B cell (primary cell): ENCODE data around the gene BRSK1. TPM values are rescaled to one million over a fixed set of nuclear protein-coding genes. Genes with fewer than 3 reads are reported as not detected.

Experiments
- ATAC-seq: fragments of 200-7000 bp; cut with Tn5 transposase; one replicate; pipeline ENCODE4 v1.10.0; 2021; ENCODE audit warnings: low read depth, mild to moderate bottlenecking, moderate number of reproducible peaks, moderate library complexity
- CTCF ChIA-PET: fragments of 350-600 bp; sonication (Branson Sonifier 250); formaldehyde crosslinking; loops from one replicate; lab custom pipeline; 2021; ENCODE audit warnings: antibody characterized with exemption, inconsistent platforms; lab: Charles Lee
- POLR2A ChIA-PET: fragments of 350-600 bp; sonication (Branson Sonifier 250); formaldehyde crosslinking; loops from one replicate; lab custom pipeline; 2021; ENCODE audit warnings: antibody characterized with exemption; lab: Charles Lee
- DNase-seq: peaks from one replicate; pipeline ENCODE4 v3.0.0; 2013
- H2AFZ ChIP-seq: 2 replicates; pipeline ENCODE4 v1.6.1; 2012; ENCODE audit warnings: mild to moderate bottlenecking, low read depth, low read length; ENCODE audit not compliant: insufficient read depth, poor library complexity, severe bottlenecking
- H3K27ac ChIP-seq, 2 donors: 1 replicate in 1 of 2; 2 replicates in 1 of 2; pipeline ENCODE4 v1.5.1; 2012 to 2013; ENCODE audit warnings: low read length in 2 of 2, mild to moderate bottlenecking in 2 of 2, moderate library complexity in 1 of 2
- H3K27me3 ChIP-seq, 4 experiments: fragments of 200-600 bp in 1 of 4; sonication (generic) in 1 of 4; replicated peaks in 1 of 4; 1 replicate in 2 of 4; 2 replicates in 2 of 4; pipeline versions ENCODE4 v1.6.1 to v1.7.0; 2013 to 2016; ENCODE audit warnings: low read length in 3 of 4, mild to moderate bottlenecking in 2 of 4, mixed read lengths in 1 of 4, moderate library complexity in 1 of 4; ENCODE audit not compliant: insufficient read depth in 4 of 4, control insufficient read depth in 3 of 4; ENCODE audit errors: control extremely low read depth in 1 of 4
- H3K36me3 ChIP-seq, 2 experiments: replicated peaks in 1 of 2; 1 replicate in 1 of 2; 2 replicates in 1 of 2; pipeline versions ENCODE4 v1.6.1 to v1.7.1; 2013; ENCODE audit warnings: low read length in 1 of 2; ENCODE audit not compliant: insufficient read depth in 2 of 2, control insufficient read depth in 1 of 2; ENCODE audit errors: control extremely low read depth in 1 of 2, extremely low read depth in 1 of 2
- H3K4me1 ChIP-seq, 2 donors: fragments of 200-600 bp in 1 of 2; sonication (generic) in 1 of 2; 1 replicate in 1 of 2; 2 replicates in 1 of 2; pipeline versions ENCODE4 v1.5.1 to v1.6.1; 2013 to 2017; ENCODE audit warnings: low read length in 2 of 2; ENCODE audit not compliant: control insufficient read depth in 2 of 2, insufficient read depth in 2 of 2
- H3K4me2 ChIP-seq: replicated peaks from 2 replicates; pipeline ENCODE3; 2012; ENCODE audit warnings: mild to moderate bottlenecking, low read depth, low read length; ENCODE audit not compliant: poor library complexity, severe bottlenecking
- H3K4me3 ChIP-seq, 5 experiments: fragments of 200-600 bp in 1 of 5; sonication (generic) in 1 of 5; 1 replicate in 3 of 5; 2 replicates in 2 of 5; pipeline versions ENCODE4 v1.5.1 to v1.7.0; 2011 to 2016; ENCODE audit warnings: low read length in 4 of 5, mild to moderate bottlenecking in 4 of 5, low read depth in 2 of 5, control low read depth in 1 of 5, moderate library complexity in 1 of 5; ENCODE audit not compliant: insufficient read depth in 1 of 5; ENCODE audit errors: control extremely low read depth in 1 of 5, extremely low read depth in 1 of 5
- H3K79me2 ChIP-seq: fragments of 200-600 bp; sonication (generic); one replicate; pipeline ENCODE4 v1.6.0; 2016; ENCODE audit warnings: low read length; ENCODE audit not compliant: control insufficient read depth, insufficient read depth
- H3K9ac ChIP-seq: fragments of 200-600 bp; sonication (generic); 2 replicates; pipeline ENCODE4 v1.6.1; 2017; ENCODE audit warnings: mild to moderate bottlenecking, low read length, moderate library complexity
- H3K9me3 ChIP-seq, 3 donors: one replicate each; pipeline versions ENCODE4 v1.6.1 to v1.7.1; 2013; ENCODE audit warnings: low read length in 2 of 3; ENCODE audit not compliant: control insufficient read depth in 2 of 3, insufficient read depth in 1 of 3; ENCODE audit errors: control extremely low read depth in 1 of 3
- H4K20me1 ChIP-seq: 2 replicates; pipeline ENCODE4 v1.6.0; 2012; ENCODE audit warnings: mild to moderate bottlenecking, low read length; ENCODE audit not compliant: insufficient read depth, control insufficient read depth, poor library complexity, severe bottlenecking
- H3K27ac Mint-ChIP-seq: one replicate; pipeline ENCODE4 v1.8.0; 2021; ENCODE audit warnings: mixed read lengths
- H3K27me3 Mint-ChIP-seq: one replicate; pipeline ENCODE4 v1.8.0; 2021; ENCODE audit warnings: mixed read lengths
- H3K4me1 Mint-ChIP-seq: one replicate; pipeline ENCODE4 v1.8.0; 2021; ENCODE audit warnings: mixed read lengths
- H3K4me3 Mint-ChIP-seq: one replicate; pipeline ENCODE4 v1.8.0; 2021; ENCODE audit warnings: mixed read lengths
- H3K9me3 Mint-ChIP-seq: one replicate; pipeline ENCODE4 v1.8.0; 2022; ENCODE audit warnings: mixed read lengths; ENCODE audit not compliant: insufficient read depth
- EZH2 ChIP-seq: IDR thresholded peaks from 2 replicates; pipeline ENCODE4 v1.6.1; 2012; ENCODE audit warnings: borderline replicate concordance, low read depth, mild to moderate bottlenecking, moderate library complexity, low read length; ENCODE audit not compliant: insufficient read depth, poor library complexity, severe bottlenecking
- WGBS: methylation state at CpG from one replicate; pipeline ENCODE4 v1.1.5; 2013; ENCODE audit warnings: missing lambda C conversion rate; ENCODE audit not compliant: insufficient coverage; 5-methylcytosine and 5-hydroxymethylcytosine counted together
- intact Hi-C: fragments of 100-400 bp; cut with micrococcal nuclease; formaldehyde crosslinking; loops from one replicate; pipeline ENCODE4 v1.10.0; 2022
- polyA plus RNA-seq: library from polyadenylated mRNA; depleted of rRNA; stranded (reverse); fragments of >200 nt; gene quantifications from 2 replicates; pipeline ENCODE4 v1.2.3, GENCODE V29; 2012
- total RNA-seq, 2 donors: library from RNA; stranded (reverse); fragments of 120-200 nt in 1 of 2; gene quantifications; 1 replicate in 1 of 2; 2 replicates in 1 of 2; pipeline versions ENCODE4 v1.2.3 to v1.2.4, GENCODE V29; 2013 to 2022
- TF ChIP-seq, protein P1 (sequence below): fragments of 200-600 bp; IDR thresholded peaks from one replicate; pipeline ENCODE4 v1.8.0; 2022; ENCODE audit warnings: antibody characterized with exemption, mild to moderate bottlenecking

The BRSK1 gene
- total and polyA plus RNA-seq, 2 donors (not counting 1 experiment from before 2014, with no cell fraction given), result 0.94 to 1.4 TPM

DNA sequence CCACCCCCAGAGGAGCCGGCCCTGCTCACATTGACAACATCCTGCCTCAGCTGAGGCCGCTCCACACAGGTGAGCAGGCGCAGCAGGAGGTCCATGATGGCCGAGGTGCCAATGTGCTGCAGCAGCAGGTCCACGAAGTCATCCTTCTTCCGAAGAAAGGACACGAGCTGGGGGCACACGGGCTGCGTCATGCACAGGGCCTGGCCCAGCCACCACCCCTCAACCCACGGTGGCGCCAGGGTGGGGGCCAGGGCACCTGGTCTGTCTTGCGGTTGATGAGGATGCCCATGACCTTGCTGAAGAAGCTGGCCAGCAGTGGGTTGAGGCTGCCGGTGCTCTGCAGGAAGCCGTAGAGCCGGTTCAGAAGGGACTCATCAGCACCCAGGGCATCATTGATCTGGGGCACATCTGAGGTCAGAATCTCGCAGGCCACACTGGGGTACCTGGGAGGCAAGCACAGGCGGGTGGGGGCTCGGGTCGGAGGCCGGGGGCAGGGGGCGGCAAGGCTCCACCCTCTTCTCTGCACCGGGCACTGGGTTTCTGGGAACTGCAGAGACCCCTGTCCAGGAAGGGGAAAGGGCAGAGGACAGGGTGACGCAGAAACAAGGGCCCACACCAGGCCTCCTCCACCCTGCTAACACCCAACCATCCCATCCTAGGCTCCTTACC, 38.4 kb upstream of the BRSK1 start:
- POLR2A ChIA-PET, result no interaction called here

More for the DNA sequence above, 38.4 kb upstream of the BRSK1 start:
- intact Hi-C loops, result no loop called here
- H3K4me1 ChIP-seq, result peaks cover 32 to 37% of the 10 kb centered on the region in 2 donors
- H3K36me3 ChIP-seq, result peaks cover 0 to 83% of the 10 kb centered on the region in 2 experiments
- DNase-seq (no peak), ATAC-seq (no peak)
- Mint-ChIP-seq H3K4me1 (peaks cover 28% of the 10 kb centered on the region), H3K27me3 (no peaks in the 10 kb centered on the region), H3K4me3 (no peak overlapping the region), H3K27ac (no peak overlapping the region), H3K9me3 (no peaks in the 10 kb centered on the region)
- no peak overlapping the region for H3K4me2 ChIP-seq
- no peak overlapping the region for H2AFZ ChIP-seq
- 94% methylated on average over 22 of the region's 23 CpGs for WGBS
- no peaks in the 10 kb centered on the region for H3K9me3 ChIP-seq
- CTCF ChIA-PET, result interaction anchor here (0.6 to 1.3 kb wide), 5 partner anchors 9 to 562 kb away, joined by 3 to 4 read pairs (median 3); no protein-coding TSS in a partner anchor
- peaks cover 100% of the 10 kb centered on the region for H4K20me1 ChIP-seq
- no peak overlapping the region for H3K27ac ChIP-seq
- H3K79me2 ChIP-seq, result peaks cover 99% of the 10 kb centered on the region
- H3K27me3 ChIP-seq, result no peaks in the 10 kb centered on the region
- no peak overlapping the region for H3K9ac ChIP-seq
- TF ChIP-seq, protein P1, sequence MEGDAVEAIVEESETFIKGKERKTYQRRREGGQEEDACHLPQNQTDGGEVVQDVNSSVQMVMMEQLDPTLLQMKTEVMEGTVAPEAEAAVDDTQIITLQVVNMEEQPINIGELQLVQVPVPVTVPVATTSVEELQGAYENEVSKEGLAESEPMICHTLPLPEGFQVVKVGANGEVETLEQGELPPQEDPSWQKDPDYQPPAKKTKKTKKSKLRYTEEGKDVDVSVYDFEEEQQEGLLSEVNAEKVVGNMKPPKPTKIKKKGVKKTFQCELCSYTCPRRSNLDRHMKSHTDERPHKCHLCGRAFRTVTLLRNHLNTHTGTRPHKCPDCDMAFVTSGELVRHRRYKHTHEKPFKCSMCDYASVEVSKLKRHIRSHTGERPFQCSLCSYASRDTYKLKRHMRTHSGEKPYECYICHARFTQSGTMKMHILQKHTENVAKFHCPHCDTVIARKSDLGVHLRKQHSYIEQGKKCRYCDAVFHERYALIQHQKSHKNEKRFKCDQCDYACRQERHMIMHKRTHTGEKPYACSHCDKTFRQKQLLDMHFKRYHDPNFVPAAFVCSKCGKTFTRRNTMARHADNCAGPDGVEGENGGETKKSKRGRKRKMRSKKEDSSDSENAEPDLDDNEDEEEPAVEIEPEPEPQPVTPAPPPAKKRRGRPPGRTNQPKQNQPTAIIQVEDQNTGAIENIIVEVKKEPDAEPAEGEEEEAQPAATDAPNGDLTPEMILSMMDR, result no peak
- TF ChIP-seq EZH2, result no peak
- no peak overlapping the region for H3K4me3 ChIP-seq
